ENCODE measurements around the gene IGFBP7. TPM values are rescaled to one million over a fixed set of nuclear protein-coding genes. Genes with fewer than 3 reads are reported as not detected.

Gene IGFBP7
- total RNA-seq, 6 experiments from 2014 or later: 46.2 to 347 (median 163) TPM

GRCh38 chr4:57148177-57148576, 38.0 kb upstream of the IGFBP7 start:
- Histone ChIP-seq H3K27me3 (no peaks in the 10 kb centered on the region), H3K27ac (no peak overlapping the region), H3K4me3 (no peak overlapping the region), H3K9me3 (no peaks in the 10 kb centered on the region), H3K36me3 (no peaks in the 10 kb centered on the region), H3K4me1 (no peaks in the 10 kb centered on the region)
- no peak for ATAC-seq
- TF ChIP-seq POLR2A (IDR thresholded peaks at IDR 0.05): no peak
- TF ChIP-seq, protein P1, sequence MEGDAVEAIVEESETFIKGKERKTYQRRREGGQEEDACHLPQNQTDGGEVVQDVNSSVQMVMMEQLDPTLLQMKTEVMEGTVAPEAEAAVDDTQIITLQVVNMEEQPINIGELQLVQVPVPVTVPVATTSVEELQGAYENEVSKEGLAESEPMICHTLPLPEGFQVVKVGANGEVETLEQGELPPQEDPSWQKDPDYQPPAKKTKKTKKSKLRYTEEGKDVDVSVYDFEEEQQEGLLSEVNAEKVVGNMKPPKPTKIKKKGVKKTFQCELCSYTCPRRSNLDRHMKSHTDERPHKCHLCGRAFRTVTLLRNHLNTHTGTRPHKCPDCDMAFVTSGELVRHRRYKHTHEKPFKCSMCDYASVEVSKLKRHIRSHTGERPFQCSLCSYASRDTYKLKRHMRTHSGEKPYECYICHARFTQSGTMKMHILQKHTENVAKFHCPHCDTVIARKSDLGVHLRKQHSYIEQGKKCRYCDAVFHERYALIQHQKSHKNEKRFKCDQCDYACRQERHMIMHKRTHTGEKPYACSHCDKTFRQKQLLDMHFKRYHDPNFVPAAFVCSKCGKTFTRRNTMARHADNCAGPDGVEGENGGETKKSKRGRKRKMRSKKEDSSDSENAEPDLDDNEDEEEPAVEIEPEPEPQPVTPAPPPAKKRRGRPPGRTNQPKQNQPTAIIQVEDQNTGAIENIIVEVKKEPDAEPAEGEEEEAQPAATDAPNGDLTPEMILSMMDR (IDR thresholded peaks at IDR 0.05): no peak
- WGBS (ENCODE audit: insufficient coverage, low coverage, low lambda C conversion rate, missing lambda C conversion rate): 82% methylated on average over 1 of the region's 1 CpG
- DNase-seq: no peak
- intact Hi-C loops (cut with DNase I): no loop called here

GRCh38 chr4:57147335-57148060, 37.3 kb upstream of the IGFBP7 start:
- DNase-seq: no peak
- TF ChIP-seq POLR2A (IDR thresholded peaks at IDR 0.05): no peak
- TF ChIP-seq, protein P1 (IDR thresholded peaks at IDR 0.05): no peak
- ATAC-seq: no peak
- Histone ChIP-seq H3K4me1 (no peaks in the 10 kb centered on the region), H3K36me3 (no peaks in the 10 kb centered on the region), H3K4me3 (no peak overlapping the region), H3K27me3 (no peaks in the 10 kb centered on the region), H3K9me3 (no peaks in the 10 kb centered on the region), H3K27ac (no peak overlapping the region)
- intact Hi-C loops (cut with DNase I): no loop called here
- 60% methylated on average over 9 of the region's 9 CpGs for WGBS (ENCODE audit: insufficient coverage, low coverage, low lambda C conversion rate, missing lambda C conversion rate)

DNA sequence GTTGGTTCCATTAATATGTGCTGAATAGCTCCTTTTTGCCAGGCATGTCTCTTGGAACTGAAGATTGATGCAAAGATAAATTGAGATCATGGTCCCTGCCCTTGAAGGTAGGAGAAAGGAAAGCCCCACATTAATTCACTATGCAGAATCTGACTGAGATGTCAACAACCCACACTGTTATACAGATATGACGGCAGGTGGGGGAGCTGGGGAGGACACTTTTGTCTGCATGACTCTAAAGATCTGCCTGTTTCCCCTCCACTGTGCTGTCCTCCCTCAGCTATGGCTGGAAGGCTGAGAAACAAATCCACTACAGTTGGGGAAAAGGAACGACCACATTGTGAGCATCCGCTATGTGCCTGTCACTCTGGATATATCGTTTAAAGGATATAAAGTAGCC, 36.3 kb upstream of the IGFBP7 start:
- 51% methylated on average over 4 of the region's 4 CpGs for WGBS (ENCODE audit: insufficient coverage, low coverage, low lambda C conversion rate, missing lambda C conversion rate)
- H3K27me3 ChIP-seq: no peaks in the 10 kb centered on the region
- ATAC-seq (no peak), DNase-seq (no peak)
- H3K4me3 ChIP-seq: no peak overlapping the region
- TF ChIP-seq POLR2A (IDR thresholded peaks at IDR 0.05): no peak
- TF ChIP-seq, protein P1 (IDR thresholded peaks at IDR 0.05): no peak
- intact Hi-C loops (cut with DNase I): no loop called here
- no peaks in the 10 kb centered on the region for H3K9me3 ChIP-seq
- no peak overlapping the region for H3K27ac ChIP-seq
- H3K4me1 ChIP-seq: no peaks in the 10 kb centered on the region
- H3K36me3 ChIP-seq: no peaks in the 10 kb centered on the region

- H3K4me3 ChIP-seq: no peak overlapping the region
- H3K36me3 ChIP-seq: no peaks in the 10 kb centered on the region
- H3K4me1 ChIP-seq: no peaks in the 10 kb centered on the region
- H3K9me3 ChIP-seq: no peaks in the 10 kb centered on the region
- WGBS (ENCODE audit: insufficient coverage, low coverage, low lambda C conversion rate, missing lambda C conversion rate): 87% methylated on average over 2 of the region's 2 CpGs
- no peak for TF ChIP-seq POLR2A (IDR thresholded peaks at IDR 0.05)
- TF ChIP-seq, protein P1 (IDR thresholded peaks at IDR 0.05): no peak
- H3K27me3 ChIP-seq: no peaks in the 10 kb centered on the region
- DNase-seq: no peak
- intact Hi-C loops (cut with DNase I): no loop called here
- no peak for ATAC-seq
- H3K27ac ChIP-seq: no peak overlapping the region
Measured at GRCh38 chr4:57144466-57144865, 34.3 kb upstream of the IGFBP7 start.

Data from right lobe of liver (tissue), 6 donors.